Body of pancreas (tissue), 4 donors: ENCODE measurements around the gene TAC3. TPM values are rescaled to one million over a fixed set of nuclear protein-coding genes. Genes with fewer than 3 reads are reported as not detected.

Experiments used
- ATAC-seq: fragments of 150-250 bp; one replicate; pipeline ENCODE4 v1.9.1; 2016
- DNase-seq, 4 donors: peaks; one replicate each; pipeline ENCODE4 v3.0.0-alpha.2; 2019
- H3K27ac ChIP-seq, 4 donors: fragments of 200-600 bp; sonication (generic); 1 replicate in 3 of 4; 2 replicates in 1 of 4; pipeline versions ENCODE4 v1.5.1 to v1.6.1; 2016 to 2019; ENCODE audit warnings: mild to moderate bottlenecking in 1 of 4, mixed read lengths in 1 of 4, moderate library complexity in 1 of 4
- H3K27me3 ChIP-seq, 2 donors: fragments of 200-600 bp; sonication (generic); one replicate each; pipeline ENCODE4 v1.6.0; 2016; ENCODE audit warnings: mild to moderate bottlenecking in 1 of 2
- H3K36me3 ChIP-seq, 2 donors: fragments of 200-600 bp; sonication (generic); replicated peaks in 1 of 2; 2 replicates each; pipeline ENCODE4 v1.5.1; 2016; ENCODE audit warnings: low read depth in 2 of 2; ENCODE audit not compliant: insufficient read depth in 1 of 2
- H3K4me1 ChIP-seq: fragments of 200-600 bp; sonication (generic); one replicate; pipeline ENCODE4 v1.6.0; 2016
- H3K4me3 ChIP-seq, 2 donors: fragments of 200-600 bp; sonication (generic); 1 replicate in 1 of 2; 2 replicates in 1 of 2; pipeline ENCODE4 v1.5.1; 2016 to 2019
- H3K9me3 ChIP-seq, 3 donors: fragments of 200-600 bp; sonication (generic); 1 replicate in 2 of 3; 2 replicates in 1 of 3; pipeline ENCODE4 v1.5.1; 2016
- CTCF ChIP-seq, 7 experiments: fragments of 450-650 bp in 4 of 7; fragments of 200-600 bp in 3 of 7; sonication (generic) in 3 of 7; IDR thresholded peaks; one replicate each; pipeline ENCODE4 v1.5.1; 2016 to 2019; ENCODE audit warnings: antibody characterized with exemption in 7 of 7
- POLR2A ChIP-seq, 3 donors: fragments of 450-650 bp; IDR thresholded peaks; one replicate each; pipeline ENCODE4 v1.6.1; 2016; ENCODE audit warnings: antibody characterized with exemption in 3 of 3, mild to moderate bottlenecking in 2 of 3
- WGBS, 2 donors: methylation state at CpG; one replicate each; pipeline ENCODE4 v1.1.5; 2017; 5-methylcytosine and 5-hydroxymethylcytosine counted together
- intact Hi-C: fragments of 100-400 bp; cut with DNase I; formaldehyde crosslinking; loops from one replicate; pipeline ENCODE4 v1.15.1; 2023
- total RNA-seq, 2 donors: library from RNA; depleted of rRNA; stranded (reverse); fragments of >200 nt; gene quantifications; one replicate each; pipeline ENCODE4 v1.1.0, GENCODE V29; 2016

Gene TAC3
- total RNA-seq: not detected

GRCh38 chr12:57016348-57016747 is at the start of gene TAC3:
Gene TAC3 (minus strand): TSS chr12:57016529. CDS start chr12:57015797, 732 bp downstream.
- TF ChIP-seq POLR2A (IDR thresholded peaks at IDR 0.05) (no peak), CTCF (IDR thresholded peaks at IDR 0.05) (no peak)
- Histone ChIP-seq H3K4me1 (no peaks in the 10 kb centered on the region), H3K9me3 (no peaks in the 10 kb centered on the region), H3K27ac (no peak within 1 kb of the TSS), H3K36me3 (no peaks in the 10 kb centered on the region), H3K4me3 (no peak within 1 kb of the TSS), H3K27me3 (no peaks in the 10 kb centered on the region)
- ATAC-seq: no peak
- intact Hi-C loops: no loop called here
- no peak for DNase-seq
- WGBS, 2 donors: 30 to 36% methylated on average over 6 of the region's 6 CpGs

GRCh38 chr12:57063991-57064685 is 47.8 kb upstream of the TAC3 start:
- 73 to 77% methylated on average over 5 of the region's 5 CpGs for WGBS, 2 donors
- intact Hi-C loops: no loop called here
- H3K9me3 ChIP-seq: no peaks in the 10 kb centered on the region
- no peak for ATAC-seq
- no peaks in the 10 kb centered on the region for H3K4me1 ChIP-seq
- H3K27me3 ChIP-seq: no peaks in the 10 kb centered on the region
- DNase-seq: no peak
- no peak overlapping the region for H3K27ac ChIP-seq
- TF ChIP-seq CTCF (IDR thresholded peaks at IDR 0.05): no peak
- TF ChIP-seq POLR2A (IDR thresholded peaks at IDR 0.05): no peak
- no peaks in the 10 kb centered on the region for H3K36me3 ChIP-seq
- no peak overlapping the region for H3K4me3 ChIP-seq

- intact Hi-C loops: no loop called here
- TF ChIP-seq CTCF (IDR thresholded peaks at IDR 0.05): no peak
- no peak for TF ChIP-seq POLR2A (IDR thresholded peaks at IDR 0.05)
- Histone ChIP-seq H3K27me3 (no peaks in the 10 kb centered on the region), H3K27ac (no peak overlapping the region), H3K9me3 (no peaks in the 10 kb centered on the region), H3K4me3 (no peak overlapping the region), H3K36me3 (no peaks in the 10 kb centered on the region), H3K4me1 (no peaks in the 10 kb centered on the region)
- no peak for DNase-seq
- no peak for ATAC-seq
- 75 to 90% methylated on average over 1 of the region's 1 CpG for WGBS, 2 donors
These were observed 42.1 kb upstream of the TAC3 start for GRCh38 chr12:57058454-57058853.

GRCh38 chr12:57057067-57057751 is 40.9 kb upstream of the TAC3 start:
- no peak overlapping the region for H3K27ac ChIP-seq
- ATAC-seq: no peak
- DNase-seq: no peak
- no peaks in the 10 kb centered on the region for H3K4me1 ChIP-seq
- 97 to 98% methylated on average over 6 of the region's 6 CpGs for WGBS, 2 donors
- no peak for TF ChIP-seq POLR2A (IDR thresholded peaks at IDR 0.05)
- TF ChIP-seq CTCF (IDR thresholded peaks at IDR 0.05): no peak
- H3K36me3 ChIP-seq: no peaks in the 10 kb centered on the region
- intact Hi-C loops: no loop called here
- H3K4me3 ChIP-seq: no peak overlapping the region
- no peaks in the 10 kb centered on the region for H3K27me3 ChIP-seq
- H3K9me3 ChIP-seq: no peaks in the 10 kb centered on the region
